H9 (cell line): ENCODE measurements around the gene GATAD1. TPM values are rescaled to one million over a fixed set of nuclear protein-coding genes. Genes with fewer than 3 reads are reported as not detected.

Source experiments
- DNase-seq: peaks from one replicate; pipeline ENCODE4 v3.0.0-alpha.2; 2017
- H2AFZ ChIP-seq: one replicate; pipeline ENCODE4 v1.6.1; 2013; ENCODE audit warnings: mild to moderate bottlenecking, low read length, control low read depth, moderate library complexity
- H2AK5ac ChIP-seq: 2 replicates; pipeline ENCODE4 v1.6.1; 2013; ENCODE audit warnings: low read length, control low read depth, mixed read lengths; ENCODE audit not compliant: insufficient read length
- H2BK120ac ChIP-seq: one replicate; pipeline ENCODE4 v1.6.1; 2013; ENCODE audit warnings: low read depth, mild to moderate bottlenecking, low read length, control low read depth, inconsistent platforms; ENCODE audit not compliant: poor library complexity, severe bottlenecking
- H2BK12ac ChIP-seq: 2 replicates; pipeline ENCODE4 v1.6.1; 2013; ENCODE audit warnings: low read length, control low read depth, mixed read lengths, low read depth; ENCODE audit not compliant: insufficient read length
- H2BK15ac ChIP-seq: 2 replicates; pipeline ENCODE4 v1.6.1; 2013; ENCODE audit warnings: low read depth, low read length, control low read depth
- H2BK20ac ChIP-seq: one replicate; pipeline ENCODE4 v1.6.1; 2013; ENCODE audit warnings: low read depth, mild to moderate bottlenecking, low read length, control low read depth, inconsistent platforms; ENCODE audit not compliant: poor library complexity, severe bottlenecking
- H2BK5ac ChIP-seq: 2 replicates; pipeline ENCODE4 v1.6.1; 2013; ENCODE audit warnings: low read length, control low read depth, mixed read lengths; ENCODE audit not compliant: insufficient read length
- H3K14ac ChIP-seq: 2 replicates; pipeline ENCODE4 v1.6.1; 2013; ENCODE audit warnings: low read length, control low read depth; ENCODE audit not compliant: insufficient read depth
- H3K18ac ChIP-seq: 2 replicates; pipeline ENCODE4 v1.6.1; 2013; ENCODE audit warnings: low read depth, mild to moderate bottlenecking, mixed read lengths, low read length, control low read depth; ENCODE audit not compliant: insufficient read length
- H3K23ac ChIP-seq: 2 replicates; pipeline ENCODE4 v1.6.1; 2013; ENCODE audit warnings: low read length, control low read depth, mixed read lengths, low read depth; ENCODE audit not compliant: insufficient read length
- H3K23me2 ChIP-seq: 2 replicates; pipeline ENCODE4 v1.6.1; 2013; ENCODE audit warnings: low read depth, mild to moderate bottlenecking, mixed read lengths, low read length, control low read depth; ENCODE audit not compliant: insufficient read length, poor library complexity, severe bottlenecking
- H3K27ac ChIP-seq: 2 replicates; pipeline ENCODE4 v1.5.1; 2013; ENCODE audit warnings: low read length, control low read depth, mixed read lengths, low read depth; ENCODE audit not compliant: insufficient read length
- H3K27me3 ChIP-seq: 2 replicates; pipeline ENCODE4 v1.6.1; 2013; ENCODE audit warnings: low read length, control low read depth, inconsistent platforms; ENCODE audit not compliant: insufficient read depth
- H3K4ac ChIP-seq: 2 replicates; pipeline ENCODE4 v1.6.1; 2013; ENCODE audit warnings: low read depth, mild to moderate bottlenecking, control low read depth, inconsistent platforms, low read length, moderate library complexity
- H3K4me1 ChIP-seq: 2 replicates; pipeline ENCODE4 v1.6.1; 2013; ENCODE audit warnings: low read length, control low read depth, inconsistent platforms; ENCODE audit not compliant: insufficient read depth
- H3K4me2 ChIP-seq: 2 replicates; pipeline ENCODE4 v1.6.1; 2013; ENCODE audit warnings: low read length, control low read depth, mixed read lengths; ENCODE audit not compliant: insufficient read length, insufficient read depth
- H3K56ac ChIP-seq: 2 replicates; pipeline ENCODE4 v1.6.1; 2013; ENCODE audit warnings: low read depth, mild to moderate bottlenecking, mixed read lengths, low read length, control low read depth; ENCODE audit not compliant: insufficient read length
- H3K79me1 ChIP-seq: 2 replicates; pipeline ENCODE4 v1.6.1; 2013; ENCODE audit warnings: low read depth, mild to moderate bottlenecking, moderate library complexity, low read length, control low read depth, inconsistent platforms; ENCODE audit not compliant: insufficient read depth, poor library complexity, severe bottlenecking
- H3K79me2 ChIP-seq: 2 replicates; pipeline ENCODE4 v1.6.1; 2013; ENCODE audit warnings: low read length, control low read depth, inconsistent platforms; ENCODE audit not compliant: insufficient read depth
- H3K9ac ChIP-seq: 2 replicates; pipeline ENCODE4 v1.6.1; 2013; ENCODE audit warnings: low read length, control low read depth, mixed read lengths; ENCODE audit not compliant: insufficient read length; ENCODE audit errors: extremely low read depth
- H3K9me3 ChIP-seq: one replicate; pipeline ENCODE4 v1.6.1; 2013; ENCODE audit warnings: low read depth, low read length, inconsistent platforms; ENCODE audit not compliant: control insufficient read depth
- H3T11ph ChIP-seq: one replicate; pipeline ENCODE4 v1.6.1; 2013; ENCODE audit warnings: mild to moderate bottlenecking, low read length, control low read depth, inconsistent platforms
- H4K20me1 ChIP-seq: one replicate; pipeline ENCODE4 v1.6.1; 2013; ENCODE audit not compliant: control insufficient read depth, insufficient read length, insufficient read depth
- H4K5ac ChIP-seq: 2 replicates; pipeline ENCODE4 v1.6.1; 2013; ENCODE audit warnings: low read depth, mild to moderate bottlenecking, mixed read lengths, low read length, control low read depth; ENCODE audit not compliant: insufficient read length
- H4K8ac ChIP-seq: replicated peaks from 2 replicates; pipeline ENCODE4 v1.6.1; 2013; ENCODE audit warnings: low read length, control low read depth, mixed read lengths, low read depth; ENCODE audit not compliant: insufficient read length
- H4K91ac ChIP-seq: 2 replicates; pipeline ENCODE4 v1.6.1; 2013; ENCODE audit warnings: low read depth, mild to moderate bottlenecking, moderate library complexity, mixed read lengths, low read length, control low read depth; ENCODE audit not compliant: insufficient read length
- H3K27ac Mint-ChIP-seq, 3 experiments: 2 replicates in 2 of 3; 3 replicates in 1 of 3; pipeline ENCODE4 v1.8.0; 2020 to 2021; ENCODE audit warnings: mixed read lengths in 3 of 3, mild to moderate bottlenecking in 1 of 3, moderate library complexity in 1 of 3
- H3K27me3 Mint-ChIP-seq: 2 replicates; pipeline ENCODE4 v1.8.0; 2021; ENCODE audit warnings: low read depth, mild to moderate bottlenecking, moderate library complexity, mixed read lengths
- H3K36me3 Mint-ChIP-seq, 3 experiments: 2 replicates in 2 of 3; 3 replicates in 1 of 3; pipeline ENCODE4 v1.8.0; 2020 to 2021; ENCODE audit warnings: low read depth in 3 of 3, mixed read lengths in 3 of 3; ENCODE audit not compliant: insufficient read depth in 1 of 3
- H3K4me1 Mint-ChIP-seq, 2 experiments: 2 replicates each; pipeline ENCODE4 v1.8.0; 2020; ENCODE audit warnings: mixed read lengths in 2 of 2
- H3K4me3 Mint-ChIP-seq, 2 experiments: 2 replicates in 1 of 2; 3 replicates in 1 of 2; pipeline ENCODE4 v1.8.0; 2020 to 2021; ENCODE audit warnings: mild to moderate bottlenecking in 2 of 2, mixed read lengths in 2 of 2, moderate library complexity in 1 of 2
- H3K9me3 Mint-ChIP-seq, 2 experiments: 2 replicates in 1 of 2; 3 replicates in 1 of 2; pipeline ENCODE4 v1.8.0; 2020; ENCODE audit warnings: mild to moderate bottlenecking in 2 of 2, mixed read lengths in 2 of 2, moderate library complexity in 1 of 2
- CTCF ChIP-seq: fragments of 200-600 bp; sonication (generic); conservative IDR thresholded peaks from 3 replicates; pipeline ENCODE4 v1.8.0; 2021; ENCODE audit warnings: antibody characterized with exemption, mild to moderate bottlenecking
- WGBS: extraction: QIAGEN DNeasy Blood & Tissue Kit; methylation state at CpG from one replicate; pipeline ENCODE4 v1.1.7; 2013; ENCODE audit warnings: missing lambda C conversion rate, low lambda C conversion rate, mixed read lengths; ENCODE audit not compliant: insufficient read length; ENCODE audit errors: extremely low coverage; 5-methylcytosine and 5-hydroxymethylcytosine counted together
- total RNA-seq: library from RNA; stranded (reverse); gene quantifications from 2 replicates; pipeline ENCODE4 v1.2.1, GENCODE V29; 2021

Gene GATAD1
- total RNA-seq, 1 experiment from 2014 or later: 36.5 TPM

GRCh38 chr7:92436612-92437445, 10.5 kb upstream of the GATAD1 start:
- H3K4ac ChIP-seq: no peak overlapping the region
- WGBS: no CpG with 5 or more reads among the region's 7 CpGs
- peak overlapping the region; percentile 50 for H2BK12ac ChIP-seq
- peak overlapping the region; percentile 88 for H2BK5ac ChIP-seq
- H2BK120ac ChIP-seq: no peak overlapping the region
- DNase-seq: peak; percentile 58
- peak overlapping the region; percentile 45 to 83 (median 78); a peak in 4 of 7 replicates for H3K27ac Mint-ChIP-seq
- no peaks in the 10 kb centered on the region for H3K79me1 ChIP-seq
- H4K91ac ChIP-seq: no peak overlapping the region
- no peaks in the 10 kb centered on the region for H3K27me3 ChIP-seq
- H3K23ac ChIP-seq: no peak overlapping the region
- no peak overlapping the region for H3K18ac ChIP-seq
- H3K4me3 Mint-ChIP-seq: peak overlapping the region in 1 of 2 experiments; percentile 15; a peak in 1 of 5 replicates
- H3K9me3 ChIP-seq: no peaks in the 10 kb centered on the region
- peaks cover 6% of the 10 kb centered on the region; the same call in 1 of the 2 replicates for H3K4me1 ChIP-seq
- no peak for TF ChIP-seq CTCF
- peak overlapping the region; percentile 46 for H3K4me2 ChIP-seq
- H3K14ac ChIP-seq: peak overlapping the region; percentile 41; the same call in 1 of the 2 replicates
- peaks cover 0 to 13% (median 2%) of the 10 kb centered on the region in 3 experiments; a peak in 4 of 7 replicates for H3K36me3 Mint-ChIP-seq
- no peak overlapping the region for H3T11ph ChIP-seq
- H2AFZ ChIP-seq: no peak overlapping the region
- H3K9ac ChIP-seq: peak overlapping the region; percentile 15
- H3K79me2 ChIP-seq: no peaks in the 10 kb centered on the region
- H3K4me1 Mint-ChIP-seq: peaks cover 34 to 37% of the 10 kb centered on the region in 2 experiments
- H2AK5ac ChIP-seq: no peak overlapping the region
- peak overlapping the region; percentile 76 for H3K27ac ChIP-seq
- H3K9me3 Mint-ChIP-seq: peaks cover 0 to 5% of the 10 kb centered on the region in 2 experiments; a peak in 3 of 5 replicates
- H4K5ac ChIP-seq: no peak overlapping the region
- peak overlapping the region; percentile 79 for H3K56ac ChIP-seq
- H4K8ac ChIP-seq: peak overlapping the region; percentile 85
- H3K23me2 ChIP-seq: no peaks in the 10 kb centered on the region
- H2BK20ac ChIP-seq: no peak overlapping the region
- no peaks in the 10 kb centered on the region for H3K27me3 Mint-ChIP-seq
- H2BK15ac ChIP-seq: no peak overlapping the region
- H4K20me1 ChIP-seq: no peaks in the 10 kb centered on the region
